Panc1 (cell line): ENCODE data around the gene GRM7. TPM values are rescaled to one million over a fixed set of nuclear protein-coding genes. Genes with fewer than 3 reads are reported as not detected.

Source experiments
- ATAC-seq: fragments of 200-7000 bp; cut with Tn5 transposase; 2 replicates; pipeline ENCODE4 v1.9.1; 2020; ENCODE audit warnings: mild to moderate bottlenecking, moderate library complexity
- BruUV-seq: library from RNA; stranded (reverse); fragments of 400-500 nt; replicated peaks from 2 replicates; lab custom pipeline; 2021; lab: Mats Ljungman, UMichigan
- CTCF ChIA-PET: fragments of 300-600 bp; sonication (Branson Sonifier 250); formaldehyde crosslinking; loops from one replicate; lab custom pipeline; 2022; ENCODE audit warnings: antibody characterized with exemption; lab: Charles Lee
- POLR2A ChIA-PET: fragments of 300-600 bp; sonication (Branson Sonifier 250); formaldehyde crosslinking; loops from one replicate; lab custom pipeline; 2022; ENCODE audit warnings: antibody characterized with exemption; lab: Charles Lee
- DNase-seq: peaks from one replicate; pipeline ENCODE4 v3.0.0-alpha.2; 2010; ENCODE audit warnings: low read depth, low spot score
- H3K27ac ChIP-seq: 2 replicates; pipeline ENCODE4 v1.5.1; 2011; ENCODE audit warnings: mild to moderate bottlenecking, low read length, inconsistent platforms
- H3K27me3 ChIP-seq: fragments of 200-500 bp; sonication (Bioruptor generic); 2 replicates; pipeline ENCODE4 v1.6.0; 2014; ENCODE audit warnings: low read length, inconsistent platforms; ENCODE audit not compliant: control insufficient read depth, insufficient read depth
- H3K36me3 ChIP-seq: fragments of 200-500 bp; sonication (Bioruptor generic); 2 replicates; pipeline ENCODE4 v1.5.1; 2014; ENCODE audit warnings: inconsistent platforms, mild to moderate bottlenecking, low read length, moderate library complexity; ENCODE audit not compliant: control insufficient read depth, insufficient read depth
- H3K4me1 ChIP-seq: 2 replicates; pipeline ENCODE4 v1.5.1; 2011; ENCODE audit warnings: inconsistent platforms, mild to moderate bottlenecking, low read length, moderate library complexity; ENCODE audit not compliant: control insufficient read depth, insufficient read depth
- H3K4me3 ChIP-seq, 2 experiments: 2 replicates each; pipeline ENCODE4 v1.5.1; 2011 to 2012; ENCODE audit warnings: low read depth in 2 of 2, low read length in 2 of 2, mild to moderate bottlenecking in 2 of 2, inconsistent platforms in 1 of 2, moderate library complexity in 1 of 2
- H3K9me3 ChIP-seq: fragments of 200-500 bp; sonication (Bioruptor generic); 2 replicates; pipeline ENCODE4 v1.5.1; 2014; ENCODE audit warnings: low read depth, mild to moderate bottlenecking, inconsistent platforms, low read length, moderate library complexity; ENCODE audit not compliant: control insufficient read depth, insufficient read depth
- CTCF ChIP-seq: fragments of 450-650 bp; IDR thresholded peaks from 2 replicates; pipeline ENCODE4 v1.5.1; 2017; ENCODE audit warnings: mild to moderate bottlenecking
- POLR2AphosphoS5 ChIP-seq: IDR thresholded peaks from 2 replicates; pipeline ENCODE4 v1.6.1; 2012; ENCODE audit warnings: mild to moderate bottlenecking, low read depth, low read length, moderate library complexity
- REST ChIP-seq, 2 experiments: IDR thresholded peaks; 2 replicates each; pipeline ENCODE4 v1.6.1; 2011 to 2012; ENCODE audit warnings: low read depth in 2 of 2, control low read depth in 1 of 2, low read length in 1 of 2, mild to moderate bottlenecking in 1 of 2, moderate library complexity in 1 of 2; ENCODE audit not compliant: insufficient read depth in 1 of 2
- SIN3A ChIP-seq: IDR thresholded peaks from 2 replicates; pipeline ENCODE4 v1.6.1; 2012; ENCODE audit warnings: low read depth, mild to moderate bottlenecking, low read length, moderate library complexity, borderline replicate concordance; ENCODE audit not compliant: insufficient read depth
- TCF7L2 ChIP-seq: IDR thresholded peaks from 2 replicates; pipeline ENCODE4 v1.6.1; 2011; ENCODE audit warnings: mild to moderate bottlenecking, low read depth, low read length, inconsistent platforms
- in situ Hi-C: cut with HindIII; loops from 2 replicates; pipeline ENCODE4 v1.10.0; 2016; ENCODE audit warnings: low sequenced_read_pairs, low pct_unique_long_range_greater_than_20kb
- intact Hi-C: fragments of 100-400 bp; cut with micrococcal nuclease; formaldehyde crosslinking; loops from one replicate; pipeline ENCODE4 v1.10.0; 2022; ENCODE audit not compliant: unreplicated experiment
- total RNA-seq: library from RNA; stranded (reverse); gene quantifications from one replicate; pipeline ENCODE4 v1.2.1, GENCODE V29; 2021; ENCODE audit not compliant: unreplicated experiment

GRM7 gene
- total RNA-seq, 1 experiment from 2014 or later, result not detected

- ATAC-seq (no peak), DNase-seq (no peak)
- Histone ChIP-seq H3K36me3 (no peaks in the 10 kb centered on the region), H3K4me3 (no peak overlapping the region), H3K27me3 (no peaks in the 10 kb centered on the region), H3K4me1 (no peaks in the 10 kb centered on the region), H3K9me3 (no peaks in the 10 kb centered on the region), H3K27ac (no peak overlapping the region)
- POLR2A ChIA-PET, result no interaction called here
- in situ Hi-C loops (no loop called here), intact Hi-C loops (no loop called here)
- CTCF ChIA-PET, result no interaction called here
- BruUV-seq, result no TSS peak
- TF ChIP-seq CTCF, result no peak
These were observed 424.6 kb downstream of the GRM7 start for GRCh38 chr3:7285505-7285904.

GRCh38 chr3:7288133-7288532 lies 427.2 kb downstream of the GRM7 start:
- POLR2A ChIA-PET, result no interaction called here
- DNase-seq (no peak), ATAC-seq (no peak)
- TF ChIP-seq CTCF (no peak), REST (IDR thresholded peaks at IDR 0.05; ENCODE audit: insufficient read depth in 1 of 2, low read depth in 2 of 2, low read length in 1 of 2) (no peak), POLR2AphosphoS5 (no peak), SIN3A (no peak), TCF7L2 (no peak)
- Histone ChIP-seq H3K4me1 (no peaks in the 10 kb centered on the region), H3K4me3 (no peak overlapping the region), H3K27ac (no peak overlapping the region), H3K9me3 (no peaks in the 10 kb centered on the region), H3K36me3 (no peaks in the 10 kb centered on the region), H3K27me3 (no peaks in the 10 kb centered on the region)
- intact Hi-C loops (no loop called here), in situ Hi-C loops (no loop called here)
- CTCF ChIA-PET, result no interaction called here
- BruUV-seq, result no TSS peak

GRCh38 chr3:7289121-7289520 lies 428.2 kb downstream of the GRM7 start:
- DNase-seq (no peak), ATAC-seq (no peak)
- H3K36me3 ChIP-seq, result no peaks in the 10 kb centered on the region
- in situ Hi-C loops, result no loop called here
- no peaks in the 10 kb centered on the region for H3K4me1 ChIP-seq
- no peaks in the 10 kb centered on the region for H3K9me3 ChIP-seq
- ChIA-PET CTCF (no interaction called here), POLR2A (no interaction called here)
- no peak for TF ChIP-seq CTCF
- TF ChIP-seq TCF7L2, result no peak
- TF ChIP-seq REST (IDR thresholded peaks at IDR 0.05; ENCODE audit: insufficient read depth in 1 of 2, low read depth in 2 of 2, low read length in 1 of 2), result no peak
- TF ChIP-seq SIN3A, result no peak
- no peak for TF ChIP-seq POLR2AphosphoS5
- intact Hi-C loops, result no loop called here
- BruUV-seq, result no TSS peak
- H3K4me3 ChIP-seq, result no peak overlapping the region
- no peaks in the 10 kb centered on the region for H3K27me3 ChIP-seq
- no peak overlapping the region for H3K27ac ChIP-seq
